NB4 (cell line): ENCODE measurements around the gene BRSK1.

Experiments
- DNase-seq: peaks from one replicate; pipeline ENCODE4 v3.0.0; 2010; ENCODE audit warnings: low read depth
- H3K4me3 ChIP-seq: one replicate; pipeline ENCODE4 v1.5.1; 2011; ENCODE audit warnings: mild to moderate bottlenecking, low read depth, low read length, moderate library complexity
- MYC ChIP-seq: IDR thresholded peaks from 2 replicates; pipeline ENCODE4 v1.6.1; 2011; ENCODE audit warnings: low read depth, low read length
- POLR2A ChIP-seq: IDR thresholded peaks from 2 replicates; pipeline ENCODE4 v1.6.1; 2011; ENCODE audit warnings: mild to moderate bottlenecking; ENCODE audit not compliant: insufficient read length; ENCODE audit errors: extremely low read depth
- TF ChIP-seq, protein P1 (sequence below): IDR thresholded peaks from one replicate; pipeline ENCODE4 v1.5.1; 2012; ENCODE audit warnings: low read depth, low read length
- TF ChIP-seq, protein P2 (sequence below): IDR thresholded peaks from 2 replicates; pipeline ENCODE4 v1.6.1; 2011; ENCODE audit warnings: low read depth, low read length

The BRSK1 gene

DNA sequence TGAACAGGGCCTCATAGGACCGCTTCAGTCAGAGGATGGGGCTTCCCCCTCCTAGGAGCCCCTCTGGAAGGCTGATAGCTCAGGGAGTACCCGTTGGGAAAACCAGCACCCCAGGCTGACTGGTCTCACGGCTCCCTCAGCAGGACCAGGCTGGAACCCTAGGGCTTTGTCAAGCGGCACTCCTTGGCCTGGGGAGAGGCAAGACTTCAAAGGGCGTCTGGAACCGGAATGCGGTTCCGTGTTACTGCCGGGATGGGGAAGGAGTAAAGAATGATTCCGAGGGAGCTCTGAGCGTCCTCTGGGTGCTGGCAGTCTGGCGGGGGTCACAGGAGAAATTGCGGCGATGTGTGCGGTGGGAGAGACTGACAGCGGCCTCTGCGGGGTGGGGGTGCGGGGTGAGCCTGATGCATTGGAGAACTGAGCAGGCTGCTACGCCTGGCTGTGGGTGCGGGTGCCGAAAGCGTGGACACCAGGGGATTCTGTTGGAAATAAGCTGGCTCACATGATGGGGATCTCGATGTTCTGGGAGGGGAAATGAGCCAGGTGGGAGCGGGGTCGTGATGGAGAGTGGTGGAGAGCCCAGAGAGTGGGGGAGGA, 68.8 kb downstream of the BRSK1 start:
- no peak overlapping the region for H3K4me3 ChIP-seq
- no peak for TF ChIP-seq POLR2A
- no peak for TF ChIP-seq MYC
- TF ChIP-seq, protein P1, sequence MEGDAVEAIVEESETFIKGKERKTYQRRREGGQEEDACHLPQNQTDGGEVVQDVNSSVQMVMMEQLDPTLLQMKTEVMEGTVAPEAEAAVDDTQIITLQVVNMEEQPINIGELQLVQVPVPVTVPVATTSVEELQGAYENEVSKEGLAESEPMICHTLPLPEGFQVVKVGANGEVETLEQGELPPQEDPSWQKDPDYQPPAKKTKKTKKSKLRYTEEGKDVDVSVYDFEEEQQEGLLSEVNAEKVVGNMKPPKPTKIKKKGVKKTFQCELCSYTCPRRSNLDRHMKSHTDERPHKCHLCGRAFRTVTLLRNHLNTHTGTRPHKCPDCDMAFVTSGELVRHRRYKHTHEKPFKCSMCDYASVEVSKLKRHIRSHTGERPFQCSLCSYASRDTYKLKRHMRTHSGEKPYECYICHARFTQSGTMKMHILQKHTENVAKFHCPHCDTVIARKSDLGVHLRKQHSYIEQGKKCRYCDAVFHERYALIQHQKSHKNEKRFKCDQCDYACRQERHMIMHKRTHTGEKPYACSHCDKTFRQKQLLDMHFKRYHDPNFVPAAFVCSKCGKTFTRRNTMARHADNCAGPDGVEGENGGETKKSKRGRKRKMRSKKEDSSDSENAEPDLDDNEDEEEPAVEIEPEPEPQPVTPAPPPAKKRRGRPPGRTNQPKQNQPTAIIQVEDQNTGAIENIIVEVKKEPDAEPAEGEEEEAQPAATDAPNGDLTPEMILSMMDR: no peak
- TF ChIP-seq, protein P2, sequence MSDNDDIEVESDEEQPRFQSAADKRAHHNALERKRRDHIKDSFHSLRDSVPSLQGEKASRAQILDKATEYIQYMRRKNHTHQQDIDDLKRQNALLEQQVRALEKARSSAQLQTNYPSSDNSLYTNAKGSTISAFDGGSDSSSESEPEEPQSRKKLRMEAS: no peak
- no peak for DNase-seq

DNA sequence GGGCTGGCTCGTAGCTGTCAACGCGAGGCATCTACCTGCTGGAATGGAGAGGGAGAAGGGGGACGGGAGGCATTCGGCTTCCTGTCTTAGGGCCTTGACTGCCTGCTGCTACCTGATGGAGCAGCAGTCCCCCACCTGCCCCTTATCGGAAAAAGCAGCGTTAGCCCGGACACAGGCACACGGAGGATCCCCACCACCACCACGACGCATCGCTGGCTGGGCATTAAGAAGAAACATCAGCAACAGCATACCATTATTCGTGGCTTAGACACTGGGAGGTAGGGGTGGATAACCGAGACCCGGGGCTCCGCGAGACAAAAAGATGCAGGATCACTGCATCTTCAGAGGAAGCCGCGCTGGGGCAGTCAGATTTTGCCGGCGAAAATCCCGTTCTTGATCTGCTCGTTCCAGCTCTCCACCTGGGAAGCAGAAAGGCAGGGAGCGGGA, 69.6 kb downstream of the BRSK1 start:
- no peak overlapping the region for H3K4me3 ChIP-seq
- no peak for DNase-seq
- TF ChIP-seq, protein P1: no peak
- TF ChIP-seq MYC (no peak), POLR2A (no peak)
- TF ChIP-seq, protein P2: no peak

DNA sequence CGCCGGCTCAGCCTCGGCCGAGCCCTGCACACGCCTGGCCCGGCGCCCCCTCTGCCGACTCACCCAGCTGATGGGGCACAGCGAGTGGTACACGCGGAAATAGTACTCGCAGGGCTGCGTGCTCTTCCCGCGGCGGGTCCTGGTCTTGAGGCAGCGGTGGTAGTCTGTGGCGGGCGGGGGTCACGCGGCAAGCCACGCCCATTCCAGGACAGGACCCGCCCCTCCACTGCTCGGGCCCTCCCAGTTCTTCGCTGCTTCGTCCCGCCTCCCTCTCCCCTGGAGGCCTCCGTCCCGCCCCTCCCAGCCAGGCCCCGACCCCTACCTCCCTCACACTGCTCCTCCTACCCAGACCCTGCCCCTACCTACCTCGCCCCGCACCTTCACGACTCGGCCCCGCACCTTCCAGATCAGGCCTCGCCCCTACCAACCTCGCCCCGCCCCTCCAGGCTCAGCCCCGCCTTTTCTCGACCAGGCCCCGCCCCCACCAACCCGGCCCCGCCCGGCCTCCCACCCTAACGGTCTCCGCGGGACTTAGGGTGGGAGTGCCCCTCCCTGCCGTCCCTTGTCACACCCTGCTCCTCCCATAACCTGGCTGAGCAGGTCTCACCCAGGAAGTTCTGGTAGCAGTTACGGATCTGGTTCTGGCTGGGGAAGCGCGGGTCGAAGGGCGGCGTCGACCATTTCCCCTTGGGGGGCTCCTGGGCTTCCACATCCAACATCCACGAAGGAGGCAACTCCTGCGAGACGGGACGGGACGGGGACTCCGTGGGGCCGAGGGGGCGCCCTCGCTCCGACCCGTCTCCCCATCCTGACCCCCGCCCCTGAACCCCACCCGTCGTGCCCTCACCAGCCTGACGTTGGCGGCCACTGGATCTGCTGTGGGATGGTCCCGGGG, 70.3 kb downstream of the BRSK1 start:
- H3K4me3 ChIP-seq: no peak overlapping the region
- TF ChIP-seq, protein P1: no peak
- TF ChIP-seq MYC: no peak
- TF ChIP-seq POLR2A: no peak
- TF ChIP-seq, protein P2: no peak
- DNase-seq: peak; percentile 35

DNA sequence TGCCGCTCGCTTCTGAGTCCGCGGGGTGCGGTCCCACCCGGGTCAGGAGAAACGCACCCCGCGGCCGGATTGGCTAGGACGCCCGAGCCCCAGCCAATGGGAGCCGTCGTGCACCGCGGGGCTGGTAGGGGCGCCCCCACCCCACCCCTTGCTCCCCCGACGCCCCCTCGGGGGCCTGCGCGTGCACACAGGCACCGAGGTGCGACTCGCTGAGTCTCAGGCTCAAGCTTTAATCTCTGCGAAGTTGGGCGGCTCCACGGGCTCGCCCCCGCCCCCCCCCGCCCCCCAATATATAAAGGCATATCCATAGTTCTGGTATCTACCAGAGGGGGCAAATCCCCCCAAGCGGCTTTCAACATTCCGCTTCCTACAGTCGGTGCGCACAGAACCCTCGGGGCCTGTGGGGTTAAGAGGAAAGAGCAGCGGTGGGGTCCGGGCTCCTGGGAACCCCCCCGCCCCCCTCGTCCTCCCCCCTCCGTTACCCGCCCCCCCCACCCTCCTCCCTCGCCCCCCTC, 71.0 kb downstream of the BRSK1 start, which contains the start of gene COX6B2:
Gene COX6B2 (minus strand): TSS at position 22 of the 515 bp plus-strand sequence. CDS start 198 bp downstream, outside the sequence.
- no peak for TF ChIP-seq MYC
- TF ChIP-seq, protein P1: no peak
- no peak for TF ChIP-seq POLR2A
- DNase-seq: no peak
- no peak within 1 kb of the TSS for H3K4me3 ChIP-seq

DNA sequence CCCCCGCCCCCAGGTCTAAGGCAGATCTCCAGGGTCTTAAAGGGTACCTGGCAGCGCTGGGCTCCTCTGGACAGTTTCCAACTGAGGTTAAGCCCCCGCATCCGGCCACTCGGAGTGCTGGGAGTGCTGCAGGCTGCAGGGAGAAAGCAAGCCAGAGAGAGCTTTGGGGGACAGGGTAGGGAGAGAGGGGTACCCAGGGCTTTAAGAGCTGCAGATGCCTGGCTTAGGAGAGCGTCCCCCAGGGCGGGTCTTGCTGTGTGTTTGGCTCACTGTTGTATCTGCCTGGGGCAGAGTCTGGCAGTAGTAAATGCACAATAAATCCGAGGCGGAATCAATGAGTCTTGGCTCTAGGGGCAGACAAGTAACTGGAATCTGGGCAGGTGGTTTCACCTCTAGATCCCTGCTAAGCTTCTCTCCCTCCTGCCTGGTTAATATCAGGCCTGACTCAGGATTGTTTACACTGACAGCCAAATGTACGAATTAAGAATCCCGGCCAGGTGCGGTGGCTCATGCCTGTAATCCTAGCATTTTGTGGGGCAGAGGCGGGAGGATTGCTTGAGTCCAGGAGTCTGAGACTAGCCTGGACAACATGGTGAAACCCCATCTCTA, 71.5 kb downstream of the BRSK1 start:
- H3K4me3 ChIP-seq: no peak overlapping the region
- DNase-seq: no peak
- TF ChIP-seq, protein P2: no peak
- TF ChIP-seq POLR2A: no peak
- TF ChIP-seq, protein P1: no peak
- TF ChIP-seq MYC: no peak
